Activated CD8-positive, alpha-beta memory T cell treated with anti-CD3 and anti-CD28 coated beads for 1 hour (primary cell): ENCODE results near the gene GPC6.

ENCODE experiments used
- DNase-seq, 2 donors: peaks; one replicate each; pipeline ENCODE4 v3.0.0-alpha.2; 2020; ENCODE audit warnings: low read depth in 1 of 2; ENCODE audit errors: extremely low read depth in 1 of 2

Gene GPC6

GRCh38 chr13:94006296-94006695 lies 779.7 kb downstream of the GPC6 start:
- DNase-seq, result no peak

GRCh38 chr13:94007072-94007471 lies 780.5 kb downstream of the GPC6 start:
- no peak for DNase-seq

GRCh38 chr13:94009701-94010100 lies 783.1 kb downstream of the GPC6 start:
- no peak for DNase-seq

GRCh38 chr13:94014461-94014860 lies 787.9 kb downstream of the GPC6 start:
- DNase-seq, result no peak

DNA sequence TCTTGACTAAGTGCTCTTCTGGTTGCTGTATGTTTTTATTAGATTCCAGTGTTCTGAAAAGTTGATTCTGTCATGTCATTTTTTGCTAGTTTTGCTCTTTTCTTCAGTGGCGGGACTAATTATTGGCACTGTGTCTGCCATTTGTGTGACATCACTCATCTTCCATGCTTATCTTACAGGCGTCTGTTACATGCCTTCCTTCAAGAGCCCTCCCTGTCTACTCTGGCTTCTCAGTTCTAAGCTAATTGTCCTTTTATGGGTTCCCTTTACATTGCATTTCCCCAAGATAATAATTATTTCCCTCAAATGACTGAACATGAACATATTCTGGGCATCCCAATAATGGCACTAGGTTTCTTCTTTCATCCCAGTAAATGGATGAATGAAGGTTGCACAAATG lies 793.8 kb downstream of the GPC6 start:
- DNase-seq, result no peak

GRCh38 chr13:94020833-94021232 lies 794.2 kb downstream of the GPC6 start:
- no peak for DNase-seq

GRCh38 chr13:94028234-94028633 lies 801.6 kb downstream of the GPC6 start:
- no peak for DNase-seq

- no peak for DNase-seq
Measured at GRCh38 chr13:94028650-94029049, 802.0 kb downstream of the GPC6 start.

DNA sequence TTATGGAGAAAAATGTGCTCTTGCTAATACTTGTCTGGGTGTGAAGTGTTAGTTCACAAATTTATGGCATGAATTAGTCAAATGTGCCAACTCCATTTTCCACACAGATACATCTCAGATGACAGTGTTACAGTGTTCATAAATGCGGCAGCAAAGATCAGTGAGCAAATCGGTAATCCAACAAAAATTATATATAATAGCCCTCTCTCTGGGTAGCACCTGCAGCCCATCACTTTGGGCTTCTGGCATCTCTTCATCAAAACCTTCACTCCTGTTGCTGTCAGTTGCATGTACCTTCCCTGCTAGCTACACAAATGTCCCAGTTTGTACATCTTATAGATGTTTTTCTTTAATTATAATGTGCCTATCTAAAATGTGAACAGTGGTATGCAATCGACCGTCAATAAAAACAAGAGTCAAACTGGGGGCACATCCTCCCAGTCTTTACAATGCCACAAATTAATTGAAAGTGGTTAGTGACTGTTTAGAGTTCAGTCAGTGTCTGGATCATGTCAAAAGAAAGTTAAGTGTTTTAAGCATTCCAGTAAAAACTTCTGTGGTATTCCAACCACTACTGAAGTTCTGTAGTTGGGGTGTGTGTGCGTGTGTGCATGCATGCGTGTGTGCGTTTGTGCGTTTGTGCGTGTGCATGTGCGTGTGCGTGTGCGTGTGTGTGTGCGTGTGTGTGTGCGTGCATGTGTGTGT lies 804.0 kb downstream of the GPC6 start:
- DNase-seq, result no peak

GRCh38 chr13:94031609-94032008 lies 805.0 kb downstream of the GPC6 start:
- DNase-seq, result no peak

- no peak for DNase-seq
Measured at GRCh38 chr13:94033098-94033497, 806.5 kb downstream of the GPC6 start.

DNA sequence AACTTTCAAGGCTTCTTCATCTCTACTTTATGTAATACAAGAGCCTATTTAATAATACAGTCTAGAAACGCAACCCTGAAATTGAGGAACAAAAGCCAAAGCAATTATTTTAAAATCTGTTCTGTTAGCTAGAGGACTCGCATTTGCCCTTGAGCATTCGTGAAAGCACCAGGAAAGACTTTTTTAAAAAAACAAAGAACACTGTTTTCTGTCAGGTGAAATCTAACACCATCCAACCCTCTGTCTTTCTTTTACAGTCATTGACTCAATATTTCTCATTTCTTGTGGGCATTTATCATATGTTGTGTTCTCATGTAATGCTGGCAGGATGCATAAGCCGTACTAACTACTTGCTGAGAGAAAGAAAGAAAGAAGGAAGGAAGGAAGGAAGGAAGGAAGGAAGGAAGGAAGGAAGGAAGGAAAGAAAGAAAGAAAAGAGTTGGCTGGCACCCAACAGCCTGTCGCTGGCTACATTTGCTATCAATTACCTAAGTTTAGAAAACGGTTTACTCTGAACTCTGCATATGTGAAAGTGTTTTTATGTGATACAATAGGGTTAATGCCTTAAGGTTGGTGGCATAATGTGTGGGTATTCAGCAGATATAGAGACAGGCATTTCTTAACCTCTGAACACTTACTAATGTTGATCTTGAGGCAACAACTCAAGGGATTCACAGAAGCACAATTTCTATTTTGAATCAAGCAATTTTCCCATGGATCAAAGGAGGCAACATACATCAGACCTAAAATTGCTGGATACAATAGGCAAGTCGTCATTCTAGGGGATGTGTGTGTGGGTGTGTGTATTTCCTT lies 807.4 kb downstream of the GPC6 start:
- DNase-seq, result no peak

DNA sequence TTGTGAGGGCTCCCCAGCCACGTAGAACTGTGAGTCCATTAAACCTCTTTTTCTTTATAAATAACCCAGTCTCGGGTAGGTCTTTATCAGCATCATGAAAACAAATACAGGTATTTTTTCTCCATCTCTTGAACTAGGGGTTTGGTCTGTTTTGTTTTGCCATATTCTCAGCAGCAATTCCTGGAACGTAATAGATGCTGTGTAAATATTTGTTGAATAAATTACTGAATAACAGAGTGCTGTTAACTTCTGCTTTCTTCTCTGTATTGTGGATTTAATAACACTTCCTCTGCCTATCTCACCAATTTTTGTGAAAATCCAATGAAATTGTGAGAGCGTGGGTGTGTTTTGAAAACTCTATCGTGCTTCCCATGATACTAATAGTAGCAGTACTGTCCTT lies 823.4 kb downstream of the GPC6 start:
- no peak for DNase-seq

GRCh38 chr13:94050686-94051085 lies 824.1 kb downstream of the GPC6 start:
- no peak for DNase-seq

GRCh38 chr13:94053986-94054593 lies 827.5 kb downstream of the GPC6 start:
- DNase-seq, result no peak

DNA sequence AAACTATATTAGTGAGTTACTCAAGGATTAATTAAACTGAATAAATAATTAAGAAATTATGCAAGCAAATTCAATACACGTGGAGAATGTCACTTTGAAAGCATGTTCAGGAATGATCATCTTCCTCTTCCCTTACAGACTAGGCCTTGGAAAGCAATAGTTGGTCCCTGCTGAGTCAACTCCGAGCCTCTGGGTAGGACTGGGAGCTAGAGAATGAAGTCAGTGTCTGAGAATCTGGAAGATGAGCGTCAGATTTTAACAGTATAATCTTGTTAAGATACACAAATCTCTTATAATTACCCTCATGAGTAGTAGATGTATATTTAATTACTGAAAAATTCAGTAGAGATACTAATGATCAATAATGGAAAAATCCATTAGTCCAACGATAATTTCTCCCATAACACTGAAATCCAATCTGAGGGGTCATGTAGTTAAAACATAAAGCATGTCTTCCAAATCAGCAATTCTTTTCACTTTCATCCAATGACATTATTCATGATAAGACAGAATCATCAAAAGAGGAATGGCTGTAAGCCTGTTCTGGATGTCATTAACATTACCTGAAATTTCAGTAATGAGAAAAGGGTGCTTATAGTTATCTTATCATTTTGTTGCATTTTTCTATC lies 829.9 kb downstream of the GPC6 start:
- no peak for DNase-seq

GRCh38 chr13:94057618-94058186 lies 831.1 kb downstream of the GPC6 start:
- DNase-seq, result no peak

- no peak for DNase-seq
Measured at GRCh38 chr13:94058821-94059360, 832.3 kb downstream of the GPC6 start.

GRCh38 chr13:94061301-94061700 lies 834.7 kb downstream of the GPC6 start:
- DNase-seq, result no peak

DNA sequence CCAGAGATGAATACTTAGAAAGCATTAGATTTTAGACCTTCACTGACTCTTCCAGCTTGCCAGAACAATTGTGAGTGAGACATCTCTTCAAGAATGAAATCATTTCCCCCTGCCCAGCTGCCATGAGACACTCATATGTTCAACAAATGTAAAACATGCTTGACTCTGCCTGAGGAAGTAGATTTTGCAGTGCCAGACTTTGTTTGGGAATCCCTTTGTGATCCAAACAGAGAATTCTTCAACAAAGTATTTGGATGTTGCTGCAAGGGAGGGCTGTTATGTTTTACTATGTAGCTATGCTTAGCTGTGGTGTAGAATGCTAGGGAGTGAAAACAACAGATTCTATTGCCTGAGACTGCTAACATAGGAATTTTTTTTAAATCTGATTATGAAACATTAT lies 836.5 kb downstream of the GPC6 start:
- no peak for DNase-seq

DNA sequence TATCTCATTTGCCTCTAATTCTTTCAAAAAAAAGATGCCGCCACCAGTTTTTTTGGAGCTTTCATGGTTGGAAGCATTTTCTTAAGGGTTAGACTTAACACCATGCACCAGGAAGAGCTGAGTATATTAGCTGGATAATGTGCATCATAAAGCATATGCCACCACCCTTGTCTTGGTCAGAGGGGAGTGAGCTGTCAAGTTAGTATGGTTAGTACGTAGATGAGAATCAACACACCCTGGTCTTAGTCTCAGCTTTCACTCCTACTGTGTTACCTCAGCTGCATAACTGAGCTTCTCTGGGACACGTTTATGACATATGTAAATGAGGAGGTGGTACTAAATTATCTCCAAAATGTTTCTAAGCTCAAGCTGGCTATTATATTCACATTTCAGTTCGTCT lies 837.2 kb downstream of the GPC6 start:
- no peak for DNase-seq
